Fibroblast of lung (primary cell): ENCODE data around the gene KRTAP10-5. TPM values are rescaled to one million over a fixed set of nuclear protein-coding genes. Genes with fewer than 3 reads are reported as not detected.

Experiments used
- DNase-seq, 2 donors: peaks; one replicate each; pipeline versions ENCODE4 v3.0.0 to v3.0.0-alpha.2; 2010; ENCODE audit warnings: low read depth in 2 of 2
- H2AFZ ChIP-seq: 2 replicates; pipeline ENCODE4 v1.5.1; 2012; ENCODE audit warnings: low read length, control low read depth, inconsistent platforms
- H3K27ac ChIP-seq: 2 replicates; pipeline ENCODE4 v1.5.1; 2011; ENCODE audit warnings: low read length, control low read depth; ENCODE audit not compliant: insufficient read depth
- H3K27me3 ChIP-seq: 2 replicates; pipeline ENCODE4 v1.5.1; 2011; ENCODE audit warnings: mild to moderate bottlenecking, low read length; ENCODE audit not compliant: control insufficient read depth, insufficient read depth
- H3K36me3 ChIP-seq: 2 replicates; pipeline ENCODE4 v1.5.1; 2011; ENCODE audit warnings: low read length; ENCODE audit not compliant: control insufficient read depth, insufficient read depth
- H3K4me1 ChIP-seq: 2 replicates; pipeline ENCODE4 v1.5.1; 2011; ENCODE audit warnings: low read length; ENCODE audit not compliant: control insufficient read depth, insufficient read depth; ENCODE audit errors: extremely low read depth
- H3K4me2 ChIP-seq: 2 replicates; pipeline ENCODE4 v1.5.1; 2011; ENCODE audit warnings: low read length, control low read depth; ENCODE audit not compliant: insufficient read depth; ENCODE audit errors: extremely low read depth
- H3K4me3 ChIP-seq, 4 experiments: fragments of 200-600 bp in 1 of 4; sonication (generic) in 1 of 4; replicated peaks in 1 of 4; 2 replicates each; pipeline ENCODE4 v1.5.1; 2011 to 2016; ENCODE audit warnings: low read length in 4 of 4, low read depth in 3 of 4, mild to moderate bottlenecking in 3 of 4, control low read depth in 2 of 4, inconsistent platforms in 1 of 4, mixed read lengths in 1 of 4; ENCODE audit not compliant: insufficient read depth in 1 of 4; ENCODE audit errors: control extremely low read depth in 1 of 4
- H3K79me2 ChIP-seq: 2 replicates; pipeline ENCODE4 v1.5.1; 2012; ENCODE audit warnings: mild to moderate bottlenecking, low read length, inconsistent platforms; ENCODE audit not compliant: control insufficient read depth, insufficient read depth
- H3K9ac ChIP-seq: 2 replicates; pipeline ENCODE4 v1.5.1; 2011; ENCODE audit warnings: mild to moderate bottlenecking, low read length, control low read depth; ENCODE audit not compliant: insufficient read depth
- H3K9me3 ChIP-seq: 2 replicates; pipeline ENCODE4 v1.5.1; 2012; ENCODE audit warnings: low read depth, low read length; ENCODE audit not compliant: control insufficient read depth, insufficient read depth
- H4K20me1 ChIP-seq: 2 replicates; pipeline ENCODE4 v1.5.1; 2011; ENCODE audit warnings: low read length; ENCODE audit not compliant: control insufficient read depth, insufficient read depth; ENCODE audit errors: extremely low read depth
- CTCF ChIP-seq, 2 donors: IDR thresholded peaks in 1 of 2; conservative IDR thresholded peaks in 1 of 2; 1 replicate in 1 of 2; 2 replicates in 1 of 2; pipeline ENCODE4 v1.5.1; 2011 to 2012; ENCODE audit warnings: low read length in 2 of 2, control low read depth in 1 of 2, inconsistent platforms in 1 of 2, low read depth in 1 of 2, mild to moderate bottlenecking in 1 of 2
- EZH2 ChIP-seq: IDR thresholded peaks from 2 replicates; pipeline ENCODE4 v1.5.1; 2012; ENCODE audit warnings: low read length, control low read depth, mild to moderate bottlenecking; ENCODE audit errors: missing control alignments
- polyA plus RNA-seq, 2 donors: library from polyadenylated mRNA; depleted of rRNA in 1 of 2; stranded (reverse) in 1 of 2; unstranded in 1 of 2; fragments of >200 nt; gene quantifications; 2 replicates each; pipeline ENCODE4 v1.2.1, GENCODE V29; 2011 to 2012; ENCODE audit warnings: missing spikeins in 1 of 2
- total RNA-seq: library from RNA; depleted of rRNA; stranded (reverse); fragments of >200 nt; gene quantifications from 2 replicates; pipeline ENCODE4 v1.2.1, GENCODE V29; 2014

KRTAP10-5 gene
- total and polyA plus RNA-seq, 2 donors (not counting 1 experiment from before 2014, with no cell fraction given): not detected

GRCh38 chr21:44567481-44568171 lies 12.8 kb downstream of the KRTAP10-5 start:
- H4K20me1 ChIP-seq: no peaks in the 10 kb centered on the region
- no peak overlapping the region for H2AFZ ChIP-seq
- H3K4me2 ChIP-seq: no peak overlapping the region
- H3K9ac ChIP-seq: no peak overlapping the region
- DNase-seq: no peak
- no peaks in the 10 kb centered on the region for H3K9me3 ChIP-seq
- H3K4me1 ChIP-seq: no peaks in the 10 kb centered on the region
- H3K79me2 ChIP-seq: no peaks in the 10 kb centered on the region
- no peak overlapping the region for H3K27ac ChIP-seq
- TF ChIP-seq EZH2: no peak
- no peak for TF ChIP-seq CTCF (conservative IDR thresholded peaks at IDR 0.05 in 1 of 2, IDR thresholded peaks at IDR 0.05 in 1 of 2; ENCODE audit: low read depth in 1 of 2, low read length in 2 of 2)
- H3K36me3 ChIP-seq: no peaks in the 10 kb centered on the region
- H3K4me3 ChIP-seq: no peak overlapping the region
- no peaks in the 10 kb centered on the region for H3K27me3 ChIP-seq

GRCh38 chr21:44566403-44566802 lies 14.0 kb downstream of the KRTAP10-5 start:
- TF ChIP-seq EZH2: no peak
- no peak for TF ChIP-seq CTCF (conservative IDR thresholded peaks at IDR 0.05 in 1 of 2, IDR thresholded peaks at IDR 0.05 in 1 of 2; ENCODE audit: low read depth in 1 of 2, low read length in 2 of 2)
- no peak overlapping the region for H3K9ac ChIP-seq
- no peak overlapping the region for H3K4me3 ChIP-seq
- no peak for DNase-seq
- no peaks in the 10 kb centered on the region for H4K20me1 ChIP-seq
- H3K4me1 ChIP-seq: no peaks in the 10 kb centered on the region
- H3K36me3 ChIP-seq: no peaks in the 10 kb centered on the region
- no peak overlapping the region for H2AFZ ChIP-seq
- H3K9me3 ChIP-seq: no peaks in the 10 kb centered on the region
- no peak overlapping the region for H3K27ac ChIP-seq
- H3K79me2 ChIP-seq: no peaks in the 10 kb centered on the region
- H3K27me3 ChIP-seq: no peaks in the 10 kb centered on the region
- no peak overlapping the region for H3K4me2 ChIP-seq

DNA sequence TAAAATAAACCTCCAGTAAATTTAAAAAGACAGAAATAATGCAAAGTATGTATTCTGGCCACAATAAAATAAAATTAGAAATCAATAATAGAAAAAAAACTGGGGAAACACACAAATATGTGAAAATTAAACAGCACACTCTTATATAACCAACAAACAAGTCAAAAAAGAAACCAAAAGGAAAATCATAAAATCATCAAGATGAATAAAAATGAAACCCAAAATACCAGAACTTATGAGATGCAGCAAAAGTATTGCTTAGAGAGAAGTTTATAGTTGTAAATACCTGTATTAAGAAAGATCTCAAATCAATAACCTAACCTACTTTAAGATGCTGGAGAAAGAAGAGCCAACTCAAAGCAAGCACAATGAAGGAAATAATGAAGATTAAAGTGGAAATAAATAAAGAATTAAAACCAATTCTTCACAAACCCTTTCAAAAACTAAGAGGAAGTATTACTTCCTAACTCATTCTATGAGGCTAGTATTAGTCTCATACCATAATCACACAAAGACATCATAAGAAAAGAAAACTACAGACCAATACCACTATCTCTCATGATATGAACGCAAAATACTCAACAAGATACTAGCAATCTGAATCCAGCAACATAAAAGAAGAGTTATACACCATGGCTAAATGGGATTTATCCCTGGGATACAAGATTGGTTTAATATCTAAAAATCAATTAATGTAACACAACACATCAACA lies 15.4 kb downstream of the KRTAP10-5 start:
- Histone ChIP-seq H3K4me3 (no peak overlapping the region), H3K9me3 (no peaks in the 10 kb centered on the region), H3K27ac (no peak overlapping the region), H3K4me2 (no peak overlapping the region), H4K20me1 (no peaks in the 10 kb centered on the region), H3K79me2 (no peaks in the 10 kb centered on the region), H3K27me3 (no peaks in the 10 kb centered on the region), H3K4me1 (no peaks in the 10 kb centered on the region), H3K9ac (no peak overlapping the region), H2AFZ (no peak overlapping the region), H3K36me3 (no peaks in the 10 kb centered on the region)
- no peak for DNase-seq
- no peak for TF ChIP-seq EZH2
- TF ChIP-seq CTCF (conservative IDR thresholded peaks at IDR 0.05 in 1 of 2, IDR thresholded peaks at IDR 0.05 in 1 of 2; ENCODE audit: low read depth in 1 of 2, low read length in 2 of 2): no peak
